ENCODE results near the gene SYT15. TPM values are rescaled to one million over a fixed set of nuclear protein-coding genes. Genes with fewer than 3 reads are reported as not detected.

SYT15 gene
- total RNA-seq, 1 experiment from 2014 or later = 1.6 TPM

- peak; percentile 46 for ATAC-seq
- Histone ChIP-seq H3K9ac (ENCODE audit: low read length) (peak overlapping the region; percentile 41), H2AFZ (ENCODE audit: low read depth, low read length, poor library complexity, severe bottlenecking) (no peak overlapping the region), H3K4me2 (ENCODE audit: low read length) (peak overlapping the region; percentile 68), H3K79me2 (ENCODE audit: insufficient read depth, low read length) (no peaks in the 10 kb centered on the region), H3K36me3 (ENCODE audit: control insufficient read depth in 1 of 2, insufficient read depth in 2 of 2, low read length in 2 of 2) (no peaks in the 10 kb centered on the region), H3K9me3 (ENCODE audit: control insufficient read depth in 1 of 2, insufficient read depth in 1 of 2, low read depth in 1 of 2, low read length in 2 of 2) (no peaks in the 10 kb centered on the region), H3K4me3 (replicated peaks in 1 of 2; ENCODE audit: low read depth in 1 of 2, low read length in 2 of 2) (peak overlapping the region; percentile 35 to 49), H3K4me1 (ENCODE audit: control insufficient read depth in 1 of 2, insufficient read depth in 2 of 2, low read length in 2 of 2) (peaks cover 0 to 9% of the 10 kb centered on the region in 2 experiments; a peak in 1 of 4 replicates), H3K27me3 (ENCODE audit: insufficient read depth, low read length) (peaks cover 5% of the 10 kb centered on the region; the same call in 1 of the 2 replicates), H3K27ac (ENCODE audit: low read depth, low read length) (peak overlapping the region; percentile 31; the same call in 1 of the 2 replicates), H4K20me1 (ENCODE audit: insufficient read depth) (no peaks in the 10 kb centered on the region), H3K9me2 (ENCODE audit: insufficient read depth) (no peaks in the 10 kb centered on the region)
- ChIA-PET POLR2A (no interaction called here), RAD21 (ENCODE audit: low non-redundant PET in 1 of 2, low total read pairs in 2 of 2, uncharacterized antibody in 2 of 2, unreplicated experiment in 2 of 2) (no interaction called here), CTCF (no interaction called here)
- no peak for DNase-seq (ENCODE audit: low read depth, low spot score)
- BruUV-seq (replicated peaks) = no TSS peak
- intact Hi-C loops (cut with micrococcal nuclease) = no loop called here
- TF ChIP-seq JUND (IDR thresholded peaks at IDR 0.05) (no peak), ZBTB33 (IDR thresholded peaks at IDR 0.05; ENCODE audit: extremely low read depth, insufficient replicate concordance, low read length) (no peak), EZH2 (IDR thresholded peaks at IDR 0.05) (no peak), EGR1 (IDR thresholded peaks at IDR 0.05; ENCODE audit: low read depth) (no peak), ELF1 (IDR thresholded peaks at IDR 0.05; ENCODE audit: borderline replicate concordance, low read depth) (no peak), CEBPB (IDR thresholded peaks at IDR 0.05; ENCODE audit: low read depth) (no peak), POLR2AphosphoS5 (IDR thresholded peaks at IDR 0.05; ENCODE audit: low read depth, low read length) (no peak), FOSL1 (IDR thresholded peaks at IDR 0.05; ENCODE audit: low read depth) (no peak), TCF7L2 (IDR thresholded peaks at IDR 0.05; ENCODE audit: borderline replicate concordance, extremely low read depth, insufficient read depth, insufficient read length) (no peak), CBX3 (IDR thresholded peaks at IDR 0.05; ENCODE audit: low read depth) (no peak), YY1 (IDR thresholded peaks at IDR 0.05; ENCODE audit: extremely low read depth, insufficient replicate concordance, low read depth, low read length) (no peak), RAD21 (IDR thresholded peaks at IDR 0.05; ENCODE audit: low read depth) (no peak), SP1 (IDR thresholded peaks at IDR 0.05; ENCODE audit: low read depth) (no peak), POLR2A (IDR thresholded peaks at IDR 0.05; ENCODE audit: borderline replicate concordance, extremely low read depth, insufficient read depth, insufficient read length) (no peak)
These were observed 23.0 kb upstream of the SYT15 start for GRCh38 chr10:46555713-46556514.

Measured in HCT116 (cell line).